ENCODE data around the gene EFHC2. TPM values are rescaled to one million over a fixed set of nuclear protein-coding genes. Genes with fewer than 3 reads are reported as not detected.

EFHC2 gene
- total RNA-seq: under 0.01 TPM in 1 of 2 replicates, not detected in the other

GRCh38 chrX:44343412-44344141 is at the start of gene EFHC2:
Gene EFHC2 (minus strand): TSS chrX:44343672. CDS start chrX:44343588, 84 bp downstream.
- DNase-seq (ENCODE audit: low read depth, low spot score): no peak

- DNase-seq (ENCODE audit: low read depth, low spot score): no peak
Observed at GRCh38 chrX:44392767-44393166, 49.3 kb upstream of the EFHC2 start.

- DNase-seq (ENCODE audit: low read depth, low spot score): no peak
Observed at GRCh38 chrX:44384688-44385338, 41.3 kb upstream of the EFHC2 start.

- no peak for DNase-seq (ENCODE audit: low read depth, low spot score)
Observed at GRCh38 chrX:44382871-44383270, 39.4 kb upstream of the EFHC2 start.

- no peak for DNase-seq (ENCODE audit: low read depth, low spot score)
Observed at GRCh38 chrX:44352758-44353157, 9.3 kb upstream of the EFHC2 start.

GRCh38 chrX:44349561-44349960 is 6.1 kb upstream of the EFHC2 start:
- no peak for DNase-seq (ENCODE audit: low read depth, low spot score)

GRCh38 chrX:44344687-44345086 is 1.2 kb upstream of the EFHC2 start:
- no peak for DNase-seq (ENCODE audit: low read depth, low spot score)

GRCh38 chrX:44344194-44344593 is 722 bp upstream of the EFHC2 start:
- no peak for DNase-seq (ENCODE audit: low read depth, low spot score)

- DNase-seq (ENCODE audit: low read depth, low spot score): no peak
Observed at GRCh38 chrX:44342866-44343265, 606 bp downstream of the EFHC2 start.

GRCh38 chrX:44338361-44338760 is 5.1 kb downstream of the EFHC2 start:
- DNase-seq (ENCODE audit: low read depth, low spot score): no peak

GRCh38 chrX:44332437-44332836 is 11.0 kb downstream of the EFHC2 start:
- DNase-seq (ENCODE audit: low read depth, low spot score): no peak

- DNase-seq (ENCODE audit: low read depth, low spot score): no peak
Observed at GRCh38 chrX:44330227-44330626, 13.2 kb downstream of the EFHC2 start.

- DNase-seq (ENCODE audit: low read depth, low spot score): no peak
Observed at GRCh38 chrX:44319550-44319949, 23.9 kb downstream of the EFHC2 start.

GRCh38 chrX:44317181-44317580 is 26.3 kb downstream of the EFHC2 start:
- no peak for DNase-seq (ENCODE audit: low read depth, low spot score)

GRCh38 chrX:44314808-44315207 is 28.7 kb downstream of the EFHC2 start:
- DNase-seq (ENCODE audit: low read depth, low spot score): no peak

- DNase-seq (ENCODE audit: low read depth, low spot score): no peak
Observed at GRCh38 chrX:44314259-44314734, 29.2 kb downstream of the EFHC2 start.

GRCh38 chrX:44312421-44312820 is 31.1 kb downstream of the EFHC2 start:
- no peak for DNase-seq (ENCODE audit: low read depth, low spot score)

- DNase-seq (ENCODE audit: low read depth, low spot score): no peak
Observed at GRCh38 chrX:44310227-44310626, 33.2 kb downstream of the EFHC2 start.

- no peak for DNase-seq (ENCODE audit: low read depth, low spot score)
Observed at GRCh38 chrX:44308869-44309268, 34.6 kb downstream of the EFHC2 start.

GRCh38 chrX:44306356-44306755 is 37.1 kb downstream of the EFHC2 start:
- DNase-seq (ENCODE audit: low read depth, low spot score): no peak

GRCh38 chrX:44305921-44306320 is 37.6 kb downstream of the EFHC2 start:
- no peak for DNase-seq (ENCODE audit: low read depth, low spot score)

- DNase-seq (ENCODE audit: low read depth, low spot score): no peak
Observed at GRCh38 chrX:44303119-44303518, 40.4 kb downstream of the EFHC2 start.

GRCh38 chrX:44299177-44299576 is 44.3 kb downstream of the EFHC2 start:
- DNase-seq (ENCODE audit: low read depth, low spot score): no peak

Measured in pulmonary artery endothelial cell (primary cell).